Cardiac muscle cell (in vitro differentiated cells and primary cell): ENCODE results near the gene CNIH3. TPM values are rescaled to one million over a fixed set of nuclear protein-coding genes. Genes with fewer than 3 reads are reported as not detected.

Experiments used
- DNase-seq, 2 donors: peaks; one replicate each; pipeline versions ENCODE4 v3.0.0 to v3.0.0-alpha.2; 2010 to 2017; ENCODE audit warnings: low read depth in 1 of 2, low spot score in 1 of 2
- H3K27ac ChIP-seq: fragments of 200-600 bp; sonication (generic); 2 replicates; pipeline ENCODE4 v1.5.1; 2016
- H3K27me3 ChIP-seq: fragments of 200-600 bp; sonication (generic); 2 replicates; pipeline ENCODE4 v1.6.0; 2016; ENCODE audit warnings: control low read depth
- H3K36me3 ChIP-seq: fragments of 200-600 bp; sonication (generic); 2 replicates; pipeline ENCODE4 v1.5.1; 2016; ENCODE audit warnings: control low read depth
- H3K4me1 ChIP-seq: fragments of 200-600 bp; sonication (generic); 2 replicates; pipeline ENCODE4 v1.8.1; 2017; ENCODE audit warnings: low read depth, mild to moderate bottlenecking, mixed run types
- H3K4me3 ChIP-seq: fragments of 200-600 bp; sonication (generic); 2 replicates; pipeline ENCODE4 v1.5.1; 2016; ENCODE audit warnings: mild to moderate bottlenecking
- H3K9me3 ChIP-seq: fragments of 200-600 bp; sonication (generic); 2 replicates; pipeline ENCODE4 v1.5.1; 2017; ENCODE audit warnings: low read depth, mild to moderate bottlenecking, control low read depth
- polyA plus RNA-seq: library from polyadenylated mRNA; unstranded; fragments of >200 nt; fragmentation: Nextera tagmentation; extraction: Ambion mirVana; gene quantifications from 2 replicates; pipeline ENCODE4 v1.2.1, GENCODE V29; 2016
- total RNA-seq: library from RNA; depleted of rRNA; stranded (reverse); fragments of >200 nt; gene quantifications from 2 replicates; pipeline ENCODE4 v1.2.3, GENCODE V29; 2016
- TF ChIP-seq, protein P1 (sequence below): IDR thresholded peaks from 2 replicates; pipeline ENCODE4 v1.5.1; 2012; ENCODE audit warnings: low read depth, mild to moderate bottlenecking, low read length

Gene CNIH3
- total and polyA plus RNA-seq, 2 experiments from 2014 or later = 3.2 to 4.2 TPM

DNA sequence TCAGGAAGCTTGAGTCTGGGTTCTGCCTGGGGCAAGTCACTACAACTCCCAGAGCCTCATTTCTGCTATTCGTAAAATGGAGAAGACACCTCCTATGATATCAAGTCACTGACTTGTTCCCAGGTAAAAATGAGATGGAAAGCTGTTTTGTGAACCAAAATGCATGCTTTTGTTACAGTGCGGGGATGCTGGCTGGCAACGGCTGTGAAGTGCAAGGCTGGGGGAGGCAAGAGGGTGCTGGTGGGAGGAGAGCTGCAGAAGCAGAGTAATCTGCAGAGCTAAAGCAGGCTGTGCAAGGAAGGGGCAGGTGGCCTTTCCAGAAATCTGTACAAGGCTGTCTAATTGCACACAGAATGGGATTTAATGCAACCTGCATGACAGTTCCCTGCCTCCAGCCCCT is 150.9 kb downstream of the CNIH3 start:
- Histone ChIP-seq H3K9me3 (no peaks in the 10 kb centered on the region), H3K27ac (no peak overlapping the region), H3K36me3 (no peaks in the 10 kb centered on the region), H3K4me1 (no peaks in the 10 kb centered on the region), H3K27me3 (no peaks in the 10 kb centered on the region), H3K4me3 (no peak overlapping the region)
- no peak for DNase-seq
- TF ChIP-seq, protein P1, sequence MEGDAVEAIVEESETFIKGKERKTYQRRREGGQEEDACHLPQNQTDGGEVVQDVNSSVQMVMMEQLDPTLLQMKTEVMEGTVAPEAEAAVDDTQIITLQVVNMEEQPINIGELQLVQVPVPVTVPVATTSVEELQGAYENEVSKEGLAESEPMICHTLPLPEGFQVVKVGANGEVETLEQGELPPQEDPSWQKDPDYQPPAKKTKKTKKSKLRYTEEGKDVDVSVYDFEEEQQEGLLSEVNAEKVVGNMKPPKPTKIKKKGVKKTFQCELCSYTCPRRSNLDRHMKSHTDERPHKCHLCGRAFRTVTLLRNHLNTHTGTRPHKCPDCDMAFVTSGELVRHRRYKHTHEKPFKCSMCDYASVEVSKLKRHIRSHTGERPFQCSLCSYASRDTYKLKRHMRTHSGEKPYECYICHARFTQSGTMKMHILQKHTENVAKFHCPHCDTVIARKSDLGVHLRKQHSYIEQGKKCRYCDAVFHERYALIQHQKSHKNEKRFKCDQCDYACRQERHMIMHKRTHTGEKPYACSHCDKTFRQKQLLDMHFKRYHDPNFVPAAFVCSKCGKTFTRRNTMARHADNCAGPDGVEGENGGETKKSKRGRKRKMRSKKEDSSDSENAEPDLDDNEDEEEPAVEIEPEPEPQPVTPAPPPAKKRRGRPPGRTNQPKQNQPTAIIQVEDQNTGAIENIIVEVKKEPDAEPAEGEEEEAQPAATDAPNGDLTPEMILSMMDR = no peak

- Histone ChIP-seq H3K36me3 (no peaks in the 10 kb centered on the region), H3K9me3 (no peaks in the 10 kb centered on the region), H3K27me3 (no peaks in the 10 kb centered on the region), H3K4me1 (no peaks in the 10 kb centered on the region), H3K4me3 (no peak overlapping the region), H3K27ac (no peak overlapping the region)
- no peak for DNase-seq
- TF ChIP-seq, protein P1 = no peak
Observed at GRCh38 chr1:224767676-224768075, 151.6 kb downstream of the CNIH3 start.

- Histone ChIP-seq H3K4me3 (no peak overlapping the region), H3K27me3 (no peaks in the 10 kb centered on the region), H3K27ac (no peak overlapping the region), H3K4me1 (no peaks in the 10 kb centered on the region), H3K36me3 (no peaks in the 10 kb centered on the region), H3K9me3 (no peaks in the 10 kb centered on the region)
- TF ChIP-seq, protein P1 = no peak
- no peak for DNase-seq
Observed at GRCh38 chr1:224768971-224769370, 152.9 kb downstream of the CNIH3 start.

- H3K4me1 ChIP-seq = no peaks in the 10 kb centered on the region
- no peaks in the 10 kb centered on the region for H3K36me3 ChIP-seq
- H3K27me3 ChIP-seq = no peaks in the 10 kb centered on the region
- no peak overlapping the region for H3K27ac ChIP-seq
- TF ChIP-seq, protein P1 = no peak
- no peak overlapping the region for H3K4me3 ChIP-seq
- no peaks in the 10 kb centered on the region for H3K9me3 ChIP-seq
- peak in 1 of 2 donors; percentile 10 for DNase-seq
Observed at GRCh38 chr1:224769452-224770335, 153.6 kb downstream of the CNIH3 start.

DNA sequence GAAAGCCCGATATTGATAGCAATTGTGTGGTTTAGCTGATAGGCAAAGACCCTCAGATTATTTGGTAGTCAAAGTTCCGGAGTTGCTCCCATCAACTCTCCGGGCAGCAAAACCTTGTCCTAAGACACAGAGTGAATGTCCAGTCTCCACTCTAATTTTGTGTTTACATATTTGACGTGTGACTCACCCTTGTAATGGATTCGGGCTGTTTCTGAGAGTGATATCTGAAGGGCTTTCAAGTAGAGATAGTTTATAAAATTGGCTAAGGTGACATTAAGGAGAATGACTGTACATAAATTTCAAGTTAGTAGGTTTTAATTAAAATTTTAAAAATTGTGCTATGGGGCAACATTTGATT is 154.2 kb downstream of the CNIH3 start:
- H3K4me3 ChIP-seq = no peak overlapping the region
- TF ChIP-seq, protein P1 = no peak
- DNase-seq = peak in 1 of 2 donors; percentile 50
- H3K27ac ChIP-seq = no peak overlapping the region
- H3K4me1 ChIP-seq = no peaks in the 10 kb centered on the region
- no peaks in the 10 kb centered on the region for H3K9me3 ChIP-seq
- no peaks in the 10 kb centered on the region for H3K27me3 ChIP-seq
- H3K36me3 ChIP-seq = no peaks in the 10 kb centered on the region
